Liver (tissue), 9 donors: ENCODE measurements around the gene H1-8. TPM values are rescaled to one million over a fixed set of nuclear protein-coding genes. Genes with fewer than 3 reads are reported as not detected.

Source experiments
- DNase-seq: peaks from one replicate; pipeline ENCODE4 v3.0.0-alpha.2; 2017; ENCODE audit warnings: low spot score
- H3K27ac ChIP-seq, 2 donors: one replicate each; pipeline ENCODE4 v1.7.0; 2013; ENCODE audit warnings: inconsistent platforms in 2 of 2, low read length in 2 of 2, control low read depth in 1 of 2, low read depth in 1 of 2, mild to moderate bottlenecking in 1 of 2
- H3K27me3 ChIP-seq, 4 donors: one replicate each; pipeline versions ENCODE4 v1.6.1 to v1.7.0; 2013; ENCODE audit warnings: low read length in 3 of 4, inconsistent platforms in 1 of 4, mild to moderate bottlenecking in 1 of 4, moderate library complexity in 1 of 4; ENCODE audit not compliant: control insufficient read depth in 4 of 4, insufficient read depth in 4 of 4
- H3K36me3 ChIP-seq, 4 donors: one replicate each; pipeline versions ENCODE4 v1.6.1 to v1.7.0; 2013; ENCODE audit warnings: low read length in 3 of 4, mild to moderate bottlenecking in 3 of 4, low read depth in 1 of 4, moderate library complexity in 1 of 4; ENCODE audit not compliant: control insufficient read depth in 4 of 4, insufficient read depth in 3 of 4
- H3K4me1 ChIP-seq, 4 donors: one replicate each; pipeline versions ENCODE4 v1.6.1 to v1.7.0; 2013; ENCODE audit warnings: low read length in 3 of 4, mild to moderate bottlenecking in 3 of 4, moderate library complexity in 1 of 4; ENCODE audit not compliant: control insufficient read depth in 4 of 4, insufficient read depth in 4 of 4
- H3K4me3 ChIP-seq, 3 donors: one replicate each; pipeline versions ENCODE4 v1.6.1 to v1.7.0; 2013; ENCODE audit warnings: low read length in 3 of 3, control low read depth in 1 of 3, low read depth in 1 of 3, mild to moderate bottlenecking in 1 of 3
- H3K9ac ChIP-seq, 2 donors: one replicate each; pipeline ENCODE4 v1.7.0; 2013; ENCODE audit warnings: low read length in 2 of 2, mild to moderate bottlenecking in 2 of 2, moderate library complexity in 2 of 2, control low read depth in 1 of 2, low read depth in 1 of 2
- H3K9me3 ChIP-seq, 4 donors: one replicate each; pipeline versions ENCODE4 v1.6.1 to v1.7.0; 2013; ENCODE audit warnings: low read length in 3 of 4; ENCODE audit not compliant: control insufficient read depth in 4 of 4
- FOXA1 ChIP-seq: IDR thresholded peaks from 2 replicates; pipeline ENCODE4 v1.6.1; 2016; ENCODE audit warnings: antibody characterized with exemption
- FOXA2 ChIP-seq: IDR thresholded peaks from 2 replicates; pipeline ENCODE4 v1.6.1; 2016; ENCODE audit warnings: antibody characterized with exemption
- HNF4G ChIP-seq: IDR thresholded peaks from 2 replicates; pipeline ENCODE4 v1.6.1; 2016; ENCODE audit warnings: antibody characterized with exemption
- NR2F2 ChIP-seq: IDR thresholded peaks from 2 replicates; pipeline ENCODE4 v1.6.1; 2016; ENCODE audit warnings: antibody characterized with exemption
- RAD21 ChIP-seq, 2 donors: IDR thresholded peaks; 2 replicates each; pipeline ENCODE4 v1.6.1; 2016; ENCODE audit warnings: antibody characterized with exemption in 2 of 2, mild to moderate bottlenecking in 2 of 2
- RXRA ChIP-seq, 2 donors: IDR thresholded peaks; 2 replicates each; pipeline ENCODE4 v1.6.1; 2017 to 2018; ENCODE audit warnings: antibody characterized with exemption in 2 of 2, mild to moderate bottlenecking in 1 of 2
- TAF1 ChIP-seq: conservative IDR thresholded peaks from 2 replicates; pipeline ENCODE4 v1.6.1; 2016; ENCODE audit warnings: antibody characterized with exemption, mild to moderate bottlenecking
- YY1 ChIP-seq: IDR thresholded peaks from 2 replicates; pipeline ENCODE4 v1.6.1; 2016; ENCODE audit warnings: antibody characterized with exemption, mild to moderate bottlenecking
- WGBS: extraction: QIAGEN DNeasy Blood & Tissue Kit; methylation state at CpG from one replicate; pipeline ENCODE4 v1.1.7; 2013; 5-methylcytosine and 5-hydroxymethylcytosine counted together
- polyA plus RNA-seq, 2 donors: library from polyadenylated mRNA; stranded (reverse) in 1 of 2; unstranded in 1 of 2; fragments of 200-250 nt in 1 of 2; fragments of >200 nt in 1 of 2; fragmentation: Nextera tagmentation in 1 of 2; extraction: Ambion mirVana in 1 of 2; gene quantifications; one replicate each; pipeline versions ENCODE4 v1.2.1 to v1.2.3, GENCODE V29; 2013 to 2015
- total RNA-seq, 2 donors: library from RNA; depleted of rRNA; stranded (reverse); fragments of >200 nt; gene quantifications; one replicate each; pipeline ENCODE4 v1.2.3, GENCODE V29; 2014
- TF ChIP-seq, protein P1 (sequence below): IDR thresholded peaks from 2 replicates; pipeline ENCODE4 v1.6.1; 2016; ENCODE audit warnings: antibody characterized with exemption
- TF ChIP-seq, protein P2 (sequence below): fragments of 150-350 bp; IDR thresholded peaks from 2 replicates; pipeline ENCODE4 v1.5.1; 2017; ENCODE audit warnings: improper control_type of control experiment, low read depth, low read length; ENCODE audit not compliant: missing input control
- TF ChIP-seq, protein P3 (sequence below): IDR thresholded peaks from 2 replicates; pipeline ENCODE4 v1.6.1; 2016; ENCODE audit warnings: antibody characterized with exemption, mild to moderate bottlenecking
- TF ChIP-seq, protein P4 (sequence below): IDR thresholded peaks from 2 replicates; pipeline ENCODE4 v1.6.1; 2016; ENCODE audit warnings: antibody characterized with exemption
- TF ChIP-seq, protein P5 (sequence below): IDR thresholded peaks from 2 replicates; pipeline ENCODE4 v1.6.1; 2016; ENCODE audit warnings: antibody characterized with exemption
- donor health status: healthy.
- donor health status: healthy.
- donor health status: healthy.
- donor health status: healthy.
- donor health status: healthy.

The H1-8 gene
- total and polyA plus RNA-seq, 4 donors = not detected

DNA sequence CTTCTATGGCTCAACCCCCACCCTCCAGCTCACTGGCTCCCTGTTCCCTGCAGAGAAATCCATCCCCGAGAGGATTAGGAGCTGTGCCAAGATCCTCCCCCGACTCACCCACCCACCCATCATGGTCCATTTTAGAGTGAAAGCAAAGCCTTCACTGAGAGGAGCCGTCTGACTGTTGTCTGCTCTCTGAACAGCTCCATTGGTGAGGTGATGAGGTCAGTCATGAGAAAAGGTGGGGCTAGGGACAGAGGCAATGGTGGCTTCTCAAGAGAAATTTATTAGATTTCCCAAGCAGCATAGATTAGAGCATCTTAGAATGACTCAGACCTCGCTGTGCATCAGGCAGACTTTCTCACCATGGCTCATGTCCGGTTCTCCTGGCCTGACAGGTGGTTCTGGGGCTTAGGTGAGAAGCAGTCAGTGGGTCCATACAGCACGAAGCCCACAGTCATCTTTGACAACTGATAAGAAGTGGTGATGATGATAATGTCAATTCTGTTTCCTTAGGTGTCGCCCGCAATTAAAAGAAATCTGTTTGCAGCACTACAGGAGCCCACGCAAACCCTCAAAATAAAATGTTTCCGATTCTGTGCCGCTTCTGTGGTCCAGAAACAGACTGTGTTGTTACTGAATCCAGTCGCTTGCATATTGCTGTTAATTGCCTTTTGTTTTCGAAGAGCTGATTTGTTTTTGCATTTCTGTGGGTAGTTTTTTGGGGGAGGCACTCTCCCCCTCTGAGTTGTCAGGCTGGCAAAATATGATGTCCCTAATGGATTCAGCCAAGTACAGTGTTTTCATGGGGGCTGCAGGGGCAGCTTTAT is 39.3 kb upstream of the H1-8 start:
- no peak overlapping the region for H3K4me3 ChIP-seq
- peaks cover 0 to 13% (median 7%) of the 10 kb centered on the region in 4 donors for H3K4me1 ChIP-seq
- H3K27ac ChIP-seq = no peak overlapping the region
- H3K9ac ChIP-seq = no peak overlapping the region
- 95% methylated on average over 13 of the region's 13 CpGs for WGBS
- H3K9me3 ChIP-seq = no peaks in the 10 kb centered on the region
- TF ChIP-seq NR2F2 (no peak), YY1 (no peak)
- TF ChIP-seq, protein P1, sequence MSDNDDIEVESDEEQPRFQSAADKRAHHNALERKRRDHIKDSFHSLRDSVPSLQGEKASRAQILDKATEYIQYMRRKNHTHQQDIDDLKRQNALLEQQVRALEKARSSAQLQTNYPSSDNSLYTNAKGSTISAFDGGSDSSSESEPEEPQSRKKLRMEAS = no peak
- DNase-seq = no peak
- no peaks in the 10 kb centered on the region for H3K27me3 ChIP-seq
- peaks cover 0 to 23% (median 7%) of the 10 kb centered on the region in 4 donors for H3K36me3 ChIP-seq

DNA sequence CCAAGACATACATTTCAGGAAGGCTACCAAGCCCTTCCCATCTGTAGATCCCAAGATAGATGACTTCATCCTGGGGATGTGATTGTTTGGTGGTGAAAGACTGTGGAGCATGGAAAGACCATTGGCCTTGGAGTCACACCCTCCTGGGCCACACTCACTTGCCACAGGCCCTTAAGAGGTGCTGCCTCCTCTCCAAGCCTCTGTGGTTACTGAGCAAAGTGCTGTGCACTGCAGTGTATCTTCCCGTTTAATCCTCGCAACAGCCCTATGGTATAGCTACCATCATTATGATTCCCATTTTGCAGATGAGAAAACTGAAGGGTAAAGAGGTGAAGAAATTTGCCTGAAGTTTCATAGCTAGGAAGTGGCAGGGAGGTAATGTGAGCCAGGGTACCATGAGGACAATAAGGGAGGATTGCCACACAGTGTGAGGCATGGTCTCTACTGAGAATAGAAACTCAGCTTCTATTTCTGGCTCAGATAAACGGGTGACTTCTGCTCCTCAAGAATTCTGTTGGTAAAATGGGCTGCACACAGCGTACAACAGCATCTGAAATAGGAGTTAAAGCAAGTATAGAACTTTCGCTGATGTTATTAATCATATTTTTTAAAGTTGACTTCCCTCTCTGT is 38.4 kb upstream of the H1-8 start:
- no peak for TF ChIP-seq TAF1
- no peak for TF ChIP-seq FOXA2
- no peak for TF ChIP-seq RXRA (IDR thresholded peaks at IDR 0.05)
- no peak for TF ChIP-seq HNF4G
- TF ChIP-seq, protein P2, sequence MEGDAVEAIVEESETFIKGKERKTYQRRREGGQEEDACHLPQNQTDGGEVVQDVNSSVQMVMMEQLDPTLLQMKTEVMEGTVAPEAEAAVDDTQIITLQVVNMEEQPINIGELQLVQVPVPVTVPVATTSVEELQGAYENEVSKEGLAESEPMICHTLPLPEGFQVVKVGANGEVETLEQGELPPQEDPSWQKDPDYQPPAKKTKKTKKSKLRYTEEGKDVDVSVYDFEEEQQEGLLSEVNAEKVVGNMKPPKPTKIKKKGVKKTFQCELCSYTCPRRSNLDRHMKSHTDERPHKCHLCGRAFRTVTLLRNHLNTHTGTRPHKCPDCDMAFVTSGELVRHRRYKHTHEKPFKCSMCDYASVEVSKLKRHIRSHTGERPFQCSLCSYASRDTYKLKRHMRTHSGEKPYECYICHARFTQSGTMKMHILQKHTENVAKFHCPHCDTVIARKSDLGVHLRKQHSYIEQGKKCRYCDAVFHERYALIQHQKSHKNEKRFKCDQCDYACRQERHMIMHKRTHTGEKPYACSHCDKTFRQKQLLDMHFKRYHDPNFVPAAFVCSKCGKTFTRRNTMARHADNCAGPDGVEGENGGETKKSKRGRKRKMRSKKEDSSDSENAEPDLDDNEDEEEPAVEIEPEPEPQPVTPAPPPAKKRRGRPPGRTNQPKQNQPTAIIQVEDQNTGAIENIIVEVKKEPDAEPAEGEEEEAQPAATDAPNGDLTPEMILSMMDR = no peak
- no peak for TF ChIP-seq RAD21 (IDR thresholded peaks at IDR 0.05)
- TF ChIP-seq, protein P3, sequence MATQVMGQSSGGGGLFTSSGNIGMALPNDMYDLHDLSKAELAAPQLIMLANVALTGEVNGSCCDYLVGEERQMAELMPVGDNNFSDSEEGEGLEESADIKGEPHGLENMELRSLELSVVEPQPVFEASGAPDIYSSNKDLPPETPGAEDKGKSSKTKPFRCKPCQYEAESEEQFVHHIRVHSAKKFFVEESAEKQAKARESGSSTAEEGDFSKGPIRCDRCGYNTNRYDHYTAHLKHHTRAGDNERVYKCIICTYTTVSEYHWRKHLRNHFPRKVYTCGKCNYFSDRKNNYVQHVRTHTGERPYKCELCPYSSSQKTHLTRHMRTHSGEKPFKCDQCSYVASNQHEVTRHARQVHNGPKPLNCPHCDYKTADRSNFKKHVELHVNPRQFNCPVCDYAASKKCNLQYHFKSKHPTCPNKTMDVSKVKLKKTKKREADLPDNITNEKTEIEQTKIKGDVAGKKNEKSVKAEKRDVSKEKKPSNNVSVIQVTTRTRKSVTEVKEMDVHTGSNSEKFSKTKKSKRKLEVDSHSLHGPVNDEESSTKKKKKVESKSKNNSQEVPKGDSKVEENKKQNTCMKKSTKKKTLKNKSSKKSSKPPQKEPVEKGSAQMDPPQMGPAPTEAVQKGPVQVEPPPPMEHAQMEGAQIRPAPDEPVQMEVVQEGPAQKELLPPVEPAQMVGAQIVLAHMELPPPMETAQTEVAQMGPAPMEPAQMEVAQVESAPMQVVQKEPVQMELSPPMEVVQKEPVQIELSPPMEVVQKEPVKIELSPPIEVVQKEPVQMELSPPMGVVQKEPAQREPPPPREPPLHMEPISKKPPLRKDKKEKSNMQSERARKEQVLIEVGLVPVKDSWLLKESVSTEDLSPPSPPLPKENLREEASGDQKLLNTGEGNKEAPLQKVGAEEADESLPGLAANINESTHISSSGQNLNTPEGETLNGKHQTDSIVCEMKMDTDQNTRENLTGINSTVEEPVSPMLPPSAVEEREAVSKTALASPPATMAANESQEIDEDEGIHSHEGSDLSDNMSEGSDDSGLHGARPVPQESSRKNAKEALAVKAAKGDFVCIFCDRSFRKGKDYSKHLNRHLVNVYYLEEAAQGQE = no peak
- no peak for TF ChIP-seq FOXA1
- TF ChIP-seq, protein P4, sequence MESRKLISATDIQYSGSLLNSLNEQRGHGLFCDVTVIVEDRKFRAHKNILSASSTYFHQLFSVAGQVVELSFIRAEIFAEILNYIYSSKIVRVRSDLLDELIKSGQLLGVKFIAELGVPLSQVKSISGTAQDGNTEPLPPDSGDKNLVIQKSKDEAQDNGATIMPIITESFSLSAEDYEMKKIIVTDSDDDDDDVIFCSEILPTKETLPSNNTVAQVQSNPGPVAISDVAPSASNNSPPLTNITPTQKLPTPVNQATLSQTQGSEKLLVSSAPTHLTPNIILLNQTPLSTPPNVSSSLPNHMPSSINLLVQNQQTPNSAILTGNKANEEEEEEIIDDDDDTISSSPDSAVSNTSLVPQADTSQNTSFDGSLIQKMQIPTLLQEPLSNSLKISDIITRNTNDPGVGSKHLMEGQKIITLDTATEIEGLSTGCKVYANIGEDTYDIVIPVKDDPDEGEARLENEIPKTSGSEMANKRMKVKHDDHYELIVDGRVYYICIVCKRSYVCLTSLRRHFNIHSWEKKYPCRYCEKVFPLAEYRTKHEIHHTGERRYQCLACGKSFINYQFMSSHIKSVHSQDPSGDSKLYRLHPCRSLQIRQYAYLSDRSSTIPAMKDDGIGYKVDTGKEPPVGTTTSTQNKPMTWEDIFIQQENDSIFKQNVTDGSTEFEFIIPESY = no peak
- TF ChIP-seq, protein P5, sequence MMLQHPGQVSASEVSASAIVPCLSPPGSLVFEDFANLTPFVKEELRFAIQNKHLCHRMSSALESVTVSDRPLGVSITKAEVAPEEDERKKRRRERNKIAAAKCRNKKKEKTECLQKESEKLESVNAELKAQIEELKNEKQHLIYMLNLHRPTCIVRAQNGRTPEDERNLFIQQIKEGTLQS = no peak
- TF ChIP-seq NR2F2 = no peak
- TF ChIP-seq YY1 = no peak
- H3K36me3 ChIP-seq = peaks cover 0 to 23% (median 7%) of the 10 kb centered on the region in 4 donors
- H3K9ac ChIP-seq = no peak overlapping the region
- H3K27me3 ChIP-seq = no peaks in the 10 kb centered on the region
- 94% methylated on average over 5 of the region's 5 CpGs for WGBS
- no peak for DNase-seq
- H3K9me3 ChIP-seq = no peaks in the 10 kb centered on the region
- peaks cover 0 to 10% (median 6%) of the 10 kb centered on the region in 4 donors for H3K4me1 ChIP-seq
- no peak overlapping the region for H3K27ac ChIP-seq
- H3K4me3 ChIP-seq = no peak overlapping the region
